Astrocyte of the spinal cord (primary cell): Measurements from ENCODE around the gene LMX1A.

ENCODE experiments used
- DNase-seq: peaks from one replicate; pipeline ENCODE4 v3.0.0; 2011; ENCODE audit warnings: low read depth, low spot score
- H3K4me3 ChIP-seq: 2 replicates; pipeline ENCODE4 v1.5.1; 2011; ENCODE audit warnings: low read depth, mild to moderate bottlenecking, low read length, moderate library complexity
- in situ Hi-C: cut with HindIII; loops from 2 replicates; pipeline ENCODE4 v1.10.0; 2017; ENCODE audit warnings: low sequenced_read_pairs
- TF ChIP-seq, protein P1 (sequence below): IDR thresholded peaks from 2 replicates; pipeline ENCODE4 v1.5.1; 2012; ENCODE audit warnings: low read depth, mild to moderate bottlenecking, low read length, inconsistent platforms

The LMX1A gene

DNA sequence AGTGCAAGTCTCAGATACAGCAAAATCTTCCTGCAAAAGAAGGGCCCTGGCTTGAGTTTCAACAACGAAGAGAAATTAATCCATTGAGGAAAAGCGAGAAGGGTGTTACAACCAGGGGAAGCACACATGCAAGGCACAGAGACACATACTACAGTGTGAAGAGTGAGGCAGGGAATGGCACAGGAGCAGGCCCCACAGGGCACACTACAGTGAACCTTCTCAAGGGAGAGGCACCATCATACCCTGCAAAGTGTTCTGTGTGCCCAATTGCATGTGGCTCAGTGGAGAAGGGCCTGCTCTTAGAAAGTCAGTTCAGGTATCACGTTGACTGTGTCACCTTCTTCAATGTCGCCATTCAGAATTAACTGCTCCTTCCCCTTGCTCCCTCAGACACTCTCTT lies 60.3 kb downstream of the LMX1A start:
- no peak for DNase-seq
- in situ Hi-C loops = no loop called here
- TF ChIP-seq, protein P1, sequence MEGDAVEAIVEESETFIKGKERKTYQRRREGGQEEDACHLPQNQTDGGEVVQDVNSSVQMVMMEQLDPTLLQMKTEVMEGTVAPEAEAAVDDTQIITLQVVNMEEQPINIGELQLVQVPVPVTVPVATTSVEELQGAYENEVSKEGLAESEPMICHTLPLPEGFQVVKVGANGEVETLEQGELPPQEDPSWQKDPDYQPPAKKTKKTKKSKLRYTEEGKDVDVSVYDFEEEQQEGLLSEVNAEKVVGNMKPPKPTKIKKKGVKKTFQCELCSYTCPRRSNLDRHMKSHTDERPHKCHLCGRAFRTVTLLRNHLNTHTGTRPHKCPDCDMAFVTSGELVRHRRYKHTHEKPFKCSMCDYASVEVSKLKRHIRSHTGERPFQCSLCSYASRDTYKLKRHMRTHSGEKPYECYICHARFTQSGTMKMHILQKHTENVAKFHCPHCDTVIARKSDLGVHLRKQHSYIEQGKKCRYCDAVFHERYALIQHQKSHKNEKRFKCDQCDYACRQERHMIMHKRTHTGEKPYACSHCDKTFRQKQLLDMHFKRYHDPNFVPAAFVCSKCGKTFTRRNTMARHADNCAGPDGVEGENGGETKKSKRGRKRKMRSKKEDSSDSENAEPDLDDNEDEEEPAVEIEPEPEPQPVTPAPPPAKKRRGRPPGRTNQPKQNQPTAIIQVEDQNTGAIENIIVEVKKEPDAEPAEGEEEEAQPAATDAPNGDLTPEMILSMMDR = no peak
- no peak overlapping the region for H3K4me3 ChIP-seq

- TF ChIP-seq, protein P1 = no peak
- in situ Hi-C loops = no loop called here
- no peak overlapping the region for H3K4me3 ChIP-seq
- DNase-seq = no peak
These were observed 66.4 kb downstream of the LMX1A start for GRCh38 chr1:165290148-165290547.

DNA sequence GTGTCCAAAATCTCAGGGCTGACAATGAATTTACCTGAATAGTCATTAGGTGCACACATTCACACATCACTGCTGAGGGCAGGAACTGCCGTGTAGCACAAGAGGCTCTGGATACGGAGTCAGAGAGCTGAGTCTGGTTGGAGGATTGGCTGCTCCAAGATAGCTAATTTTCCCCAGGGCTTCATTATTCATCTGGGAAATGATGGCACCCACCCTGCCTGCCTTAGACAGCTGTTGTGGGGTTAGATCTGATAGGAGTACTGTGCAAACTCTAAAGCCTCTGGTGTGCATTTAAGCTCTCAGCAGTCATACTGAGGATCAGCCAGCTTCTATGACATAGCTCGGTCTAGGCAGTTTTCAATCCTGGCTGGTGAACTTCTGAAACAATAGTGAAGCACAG lies 67.0 kb downstream of the LMX1A start:
- in situ Hi-C loops = no loop called here
- TF ChIP-seq, protein P1 = no peak
- H3K4me3 ChIP-seq = no peak overlapping the region
- no peak for DNase-seq

- in situ Hi-C loops = no loop called here
- DNase-seq = no peak
- H3K4me3 ChIP-seq = no peak overlapping the region
- TF ChIP-seq, protein P1 = no peak
These were observed 68.0 kb downstream of the LMX1A start for GRCh38 chr1:165288350-165289120.

DNA sequence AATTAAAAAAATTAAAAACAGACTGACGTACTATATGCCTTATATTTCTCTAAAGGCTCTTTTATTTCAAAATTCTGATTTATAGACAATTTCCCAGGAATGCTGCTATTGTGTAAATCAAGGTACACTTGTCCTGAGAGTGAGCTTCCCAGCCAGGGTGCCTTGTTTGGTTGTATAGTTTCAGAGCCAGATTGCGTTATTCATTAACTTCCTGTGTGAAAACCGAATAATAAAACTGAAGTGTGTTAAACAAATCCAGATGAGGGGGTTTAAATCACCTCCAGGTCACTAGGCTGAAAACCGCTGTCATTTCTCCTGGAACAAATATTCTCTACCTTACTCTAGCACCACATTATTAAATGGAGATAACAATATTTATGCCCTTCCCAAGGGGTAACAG lies 68.7 kb downstream of the LMX1A start:
- no peak overlapping the region for H3K4me3 ChIP-seq
- in situ Hi-C loops = no loop called here
- no peak for DNase-seq
- TF ChIP-seq, protein P1 = no peak

DNA sequence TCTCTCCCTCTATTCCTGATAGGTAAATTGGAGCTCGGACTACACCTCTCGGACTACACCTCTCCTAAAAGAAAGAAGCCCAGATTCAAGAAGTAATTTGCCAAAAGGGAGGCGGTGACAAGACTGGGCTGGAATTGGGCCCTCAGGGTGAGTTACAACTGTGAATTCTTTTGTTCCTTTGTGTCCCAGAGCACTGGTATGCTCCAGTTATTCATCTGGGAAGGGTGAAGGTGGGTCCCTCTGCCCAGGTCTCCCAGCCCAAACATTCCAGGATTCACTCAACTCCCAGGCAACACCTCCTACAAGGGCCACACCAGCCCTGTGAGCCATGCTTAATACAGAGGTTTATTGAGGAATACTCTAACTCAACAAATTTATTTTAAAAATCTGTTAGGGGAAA lies 69.2 kb downstream of the LMX1A start:
- no peak overlapping the region for H3K4me3 ChIP-seq
- DNase-seq = no peak
- TF ChIP-seq, protein P1 = no peak
- in situ Hi-C loops = no loop called here
